ENCODE results near the gene EEFSEC. TPM values are rescaled to one million over a fixed set of nuclear protein-coding genes. Genes with fewer than 3 reads are reported as not detected.
A peak's percentile ranks its signal among the peaks of the same experiment; 100 is the strongest.

EEFSEC gene
- total RNA-seq (10 to 100 TPM in 7 of 9 donors, 1 to 10 TPM in 2; 5.5 to 15.6 (median 11.3) TPM), polyA plus RNA-seq (1 to 10 TPM; 8.6 to 9.7 (median 9.3) TPM)
- long read RNA-seq, donor 1, partial matches to known transcripts, result 0 of 4 reads
- long read RNA-seq, donor 1, other reads (novel, unspliced or antisense), result 0 of 4 reads
- long read RNA-seq, donor 2, partial matches to known transcripts, result 0 of 3 reads
- long read RNA-seq, donor 2, other reads (novel, unspliced or antisense), result 0 of 3 reads
- long read RNA-seq, donor 3, partial matches to known transcripts, result 0 of 3 reads
- long read RNA-seq, donor 3, other reads (novel, unspliced or antisense), result 0 of 3 reads
- long read RNA-seq, donor 4, transcript EEFSEC-201 (7 exons, 2,232 nt), result major isoform, 7 of 11 reads
- long read RNA-seq, donor 4, partial matches to known transcripts, result 2 of 11 reads
- long read RNA-seq, donor 4, other reads (novel, unspliced or antisense), result 2 of 11 reads
- long read RNA-seq, donor 5, transcript EEFSEC-201 (7 exons, 2,232 nt), result major isoform, 45 of 50 reads
- long read RNA-seq, donor 5, partial matches to known transcripts, result 0 of 50 reads
- long read RNA-seq, donor 5, other reads (novel, unspliced or antisense), result 5 of 50 reads
- long read RNA-seq, donor 6, transcript EEFSEC-201 (7 exons, 2,232 nt), result major isoform, 8 of 11 reads
- long read RNA-seq, donor 6, partial matches to known transcripts, result 1 of 11 reads
- long read RNA-seq, donor 6, other reads (novel, unspliced or antisense), result 2 of 11 reads
- long read RNA-seq, donor 7, partial matches to known transcripts, result 0 of 1 reads
- long read RNA-seq, donor 7, other reads (novel, unspliced or antisense), result 0 of 1 reads
- long read RNA-seq, donor 8, partial matches to known transcripts, result 0 of 2 reads
- long read RNA-seq, donor 8, other reads (novel, unspliced or antisense), result 0 of 2 reads
- long read RNA-seq, donor 9, partial matches to known transcripts, result 0 of 2 reads
- long read RNA-seq, donor 9, other reads (novel, unspliced or antisense), result 0 of 2 reads
- long read RNA-seq, donor 10, transcript EEFSEC-201 (7 exons, 2,232 nt), result major isoform, 5 of 5 reads
- long read RNA-seq, donor 10, partial matches to known transcripts, result 0 of 5 reads
- long read RNA-seq, donor 10, other reads (novel, unspliced or antisense), result 0 of 5 reads

GRCh38 chr3:128153156-128154041 is at the start of gene EEFSEC:
Gene EEFSEC, plus strand, starts transcription at chr3:128153481. Its CDS starts 27 bp downstream, at chr3:128153508.
- Histone ChIP-seq H3K4me1 (replicated peaks in 1 of 2) (peaks cover 7 to 10% of the 10 kb centered on the region in 2 donors), H3K27ac (peak within 1 kb of the TSS in 4 of 5 donors; percentile 81 to 94 (median 92)), H3K36me3 (replicated peaks in 1 of 2) (no peaks in the 10 kb centered on the region), H3K27me3 (no peaks in the 10 kb centered on the region), H3K4me3 (peak within 1 kb of the TSS; percentile 42 to 96 (median 83)), H3K9me3 (replicated peaks in 1 of 3) (no peaks in the 10 kb centered on the region)
- intact Hi-C loops (cut with DNase I), result no loop called here
- DNase-seq, result peak; percentile 79 to 85 (median 82)
- TF ChIP-seq CTCF (IDR thresholded peaks at IDR 0.05), result peak in 1 of 6 experiments; percentile 20
- TF ChIP-seq POLR2A (IDR thresholded peaks at IDR 0.05), result peak in 1 of 2 donors; percentile 68
- 0% methylated on average over 6 to 96 of the region's 96 CpGs for WGBS, 4 donors

GRCh38 chr3:128107834-128108233 is 45.4 kb upstream of the EEFSEC start:
- DNase-seq, result peak; percentile 31 to 75 (median 60)
- 32 to 52% (median 46%) methylated on average over 8 of the region's 8 CpGs for WGBS, 4 donors
- TF ChIP-seq CTCF (IDR thresholded peaks at IDR 0.05) (no peak), POLR2A (IDR thresholded peaks at IDR 0.05) (no peak)
- H3K4me1 ChIP-seq (replicated peaks in 1 of 2), result peaks cover 0 to 10% of the 10 kb centered on the region in 2 donors
- H3K9me3 ChIP-seq (replicated peaks in 1 of 3), result no peaks in the 10 kb centered on the region
- intact Hi-C loops (cut with DNase I), result no loop called here
- H3K27me3 ChIP-seq, result no peaks in the 10 kb centered on the region
- H3K4me3 ChIP-seq, result no peak overlapping the region
- peak overlapping the region in 1 of 5 donors; percentile 11 for H3K27ac ChIP-seq
- H3K36me3 ChIP-seq (replicated peaks in 1 of 2), result peaks cover 0 to 3% of the 10 kb centered on the region in 2 donors

- intact Hi-C loops (cut with DNase I), result no loop called here
- Histone ChIP-seq H3K36me3 (replicated peaks in 1 of 2) (no peaks in the 10 kb centered on the region), H3K27ac (no peak overlapping the region), H3K4me1 (replicated peaks in 1 of 2) (peaks cover 8 to 23% of the 10 kb centered on the region in 2 donors), H3K9me3 (replicated peaks in 1 of 3) (no peaks in the 10 kb centered on the region), H3K4me3 (no peak overlapping the region), H3K27me3 (no peaks in the 10 kb centered on the region)
- DNase-seq, result no peak
- no peak for TF ChIP-seq POLR2A (IDR thresholded peaks at IDR 0.05)
- no peak for TF ChIP-seq CTCF (IDR thresholded peaks at IDR 0.05)
- 94 to 98% (median 97%) methylated on average over 5 of the region's 5 CpGs for WGBS, 4 donors
These were observed 42.1 kb upstream of the EEFSEC start for GRCh38 chr3:128111147-128111546.

All from adrenal gland (tissue), 19 donors.